Cardiac muscle cell (in vitro differentiated cells and primary cell): ENCODE results near the gene PRRX2. TPM values are rescaled to one million over a fixed set of nuclear protein-coding genes. Genes with fewer than 3 reads are reported as not detected.

ENCODE experiments used
- DNase-seq, 2 donors: peaks; one replicate each; pipeline versions ENCODE4 v3.0.0 to v3.0.0-alpha.2; 2010 to 2017; ENCODE audit warnings: low read depth in 1 of 2, low spot score in 1 of 2
- H3K27ac ChIP-seq: fragments of 200-600 bp; sonication (generic); 2 replicates; pipeline ENCODE4 v1.5.1; 2016
- H3K27me3 ChIP-seq: fragments of 200-600 bp; sonication (generic); 2 replicates; pipeline ENCODE4 v1.6.0; 2016; ENCODE audit warnings: control low read depth
- H3K36me3 ChIP-seq: fragments of 200-600 bp; sonication (generic); 2 replicates; pipeline ENCODE4 v1.5.1; 2016; ENCODE audit warnings: control low read depth
- H3K4me1 ChIP-seq: fragments of 200-600 bp; sonication (generic); 2 replicates; pipeline ENCODE4 v1.8.1; 2017; ENCODE audit warnings: low read depth, mild to moderate bottlenecking, mixed run types
- H3K4me3 ChIP-seq: fragments of 200-600 bp; sonication (generic); 2 replicates; pipeline ENCODE4 v1.5.1; 2016; ENCODE audit warnings: mild to moderate bottlenecking
- H3K9me3 ChIP-seq: fragments of 200-600 bp; sonication (generic); 2 replicates; pipeline ENCODE4 v1.5.1; 2017; ENCODE audit warnings: low read depth, mild to moderate bottlenecking, control low read depth
- CTCF ChIP-seq: IDR thresholded peaks from 2 replicates; pipeline ENCODE4 v1.5.1; 2012; ENCODE audit warnings: low read depth, mild to moderate bottlenecking, low read length
- polyA plus RNA-seq: library from polyadenylated mRNA; unstranded; fragments of >200 nt; fragmentation: Nextera tagmentation; extraction: Ambion mirVana; gene quantifications from 2 replicates; pipeline ENCODE4 v1.2.1, GENCODE V29; 2016
- total RNA-seq: library from RNA; depleted of rRNA; stranded (reverse); fragments of >200 nt; gene quantifications from 2 replicates; pipeline ENCODE4 v1.2.3, GENCODE V29; 2016

The PRRX2 gene
- total and polyA plus RNA-seq, 2 experiments from 2014 or later: 3.0 to 10.2 TPM

GRCh38 chr9:129678844-129679243 is 13.4 kb downstream of the PRRX2 start:
- DNase-seq: no peak
- H3K36me3 ChIP-seq: no peaks in the 10 kb centered on the region
- H3K4me3 ChIP-seq: no peak overlapping the region
- H3K27me3 ChIP-seq: no peaks in the 10 kb centered on the region
- no peak overlapping the region for H3K27ac ChIP-seq
- H3K4me1 ChIP-seq: peaks cover 7% of the 10 kb centered on the region
- no peak for TF ChIP-seq CTCF
- no peaks in the 10 kb centered on the region for H3K9me3 ChIP-seq

- DNase-seq: no peak
- no peak overlapping the region for H3K27ac ChIP-seq
- no peaks in the 10 kb centered on the region for H3K27me3 ChIP-seq
- TF ChIP-seq CTCF: no peak
- no peaks in the 10 kb centered on the region for H3K36me3 ChIP-seq
- H3K4me1 ChIP-seq: peaks cover 7% of the 10 kb centered on the region
- no peaks in the 10 kb centered on the region for H3K9me3 ChIP-seq
- no peak overlapping the region for H3K4me3 ChIP-seq
Observed at GRCh38 chr9:129679537-129679936, 14.1 kb downstream of the PRRX2 start.

- Histone ChIP-seq H3K4me3 (no peak overlapping the region), H3K27me3 (no peaks in the 10 kb centered on the region), H3K4me1 (peaks cover 7% of the 10 kb centered on the region), H3K9me3 (no peaks in the 10 kb centered on the region), H3K27ac (no peak overlapping the region), H3K36me3 (no peaks in the 10 kb centered on the region)
- TF ChIP-seq CTCF: no peak
- DNase-seq: no peak
Observed at GRCh38 chr9:129681924-129682323, 16.5 kb downstream of the PRRX2 start.

- Histone ChIP-seq H3K27ac (no peak overlapping the region), H3K9me3 (no peaks in the 10 kb centered on the region), H3K4me1 (peaks cover 7% of the 10 kb centered on the region), H3K36me3 (no peaks in the 10 kb centered on the region), H3K27me3 (no peaks in the 10 kb centered on the region), H3K4me3 (no peak overlapping the region)
- TF ChIP-seq CTCF: no peak
- no peak for DNase-seq
Observed at GRCh38 chr9:129682381-129682780, 16.9 kb downstream of the PRRX2 start.

GRCh38 chr9:129685220-129685932 is 19.9 kb downstream of the PRRX2 start:
- no peak for TF ChIP-seq CTCF
- Histone ChIP-seq H3K4me3 (no peak overlapping the region), H3K9me3 (no peaks in the 10 kb centered on the region), H3K27me3 (no peaks in the 10 kb centered on the region), H3K27ac (no peak overlapping the region), H3K4me1 (no peaks in the 10 kb centered on the region), H3K36me3 (no peaks in the 10 kb centered on the region)
- no peak for DNase-seq
